Tibial nerve (tissue), 4 donors: ENCODE results near the gene ATP2A2. TPM values are rescaled to one million over a fixed set of nuclear protein-coding genes. Genes with fewer than 3 reads are reported as not detected.
"Not testable (repeated sequence)": the region's sequence is repeated elsewhere in the genome, so short reads cannot be mapped to it uniquely, and the experiment has no call there.

Experiments used
- DNase-seq, 2 donors: peaks; one replicate each; pipeline ENCODE4 v3.0.0-alpha.2; 2019; ENCODE audit warnings: low spot score in 2 of 2
- H3K27ac ChIP-seq, 4 donors: fragments of 200-600 bp; sonication (generic) in 3 of 4; one replicate each; pipeline ENCODE4 v1.5.1; 2017 to 2019; ENCODE audit warnings: mild to moderate bottlenecking in 1 of 4
- H3K27me3 ChIP-seq, 2 donors: fragments of 200-600 bp; sonication (generic) in 1 of 2; one replicate each; pipeline versions ENCODE4 v1.5.1 to v1.6.0; 2017 to 2019
- H3K36me3 ChIP-seq, 3 donors: fragments of 200-600 bp; sonication (generic); one replicate each; pipeline ENCODE4 v1.5.1; 2018 to 2019
- H3K4me1 ChIP-seq, 4 donors: fragments of 200-600 bp; sonication (generic) in 3 of 4; one replicate each; pipeline ENCODE4 v1.5.1; 2017 to 2019
- H3K4me3 ChIP-seq, 4 donors: fragments of 200-600 bp; sonication (generic) in 3 of 4; one replicate each; pipeline ENCODE4 v1.5.1; 2017 to 2019; ENCODE audit warnings: mild to moderate bottlenecking in 1 of 4, moderate library complexity in 1 of 4
- H3K9me3 ChIP-seq, 4 donors: fragments of 200-600 bp; sonication (generic) in 3 of 4; one replicate each; pipeline ENCODE4 v1.5.1; 2017 to 2019
- EP300 ChIP-seq, 2 donors: sonication (generic); formaldehyde crosslinking; IDR thresholded peaks; one replicate each; pipeline ENCODE4 v1.6.1; 2017; ENCODE audit warnings: antibody characterized with exemption in 2 of 2, mild to moderate bottlenecking in 1 of 2
- POLR2A ChIP-seq, 2 donors: fragments of 450-650 bp; IDR thresholded peaks; one replicate each; pipeline ENCODE4 v1.6.1; 2017; ENCODE audit warnings: antibody characterized with exemption in 2 of 2, mild to moderate bottlenecking in 2 of 2, moderate library complexity in 2 of 2
- WGBS, 2 donors: methylation state at CpG; one replicate each; pipeline ENCODE4 v1.1.5; 2018; 5-methylcytosine and 5-hydroxymethylcytosine counted together
- total RNA-seq, 4 donors: library from RNA; depleted of rRNA; stranded (reverse); fragments of >200 nt; gene quantifications; one replicate each; pipeline ENCODE4 v1.1.0, GENCODE V29; 2016
- TF ChIP-seq, protein P1 (sequence below), 5 experiments: fragments of 200-600 bp in 3 of 5; fragments of 450-650 bp in 2 of 5; sonication (generic) in 3 of 5; IDR thresholded peaks; one replicate each; pipeline ENCODE4 v1.5.1; 2016 to 2019; ENCODE audit warnings: antibody characterized with exemption in 5 of 5, mild to moderate bottlenecking in 3 of 5, moderate library complexity in 2 of 5

Gene ATP2A2
- total RNA-seq, 4 donors from 2014 or later, result 77.8 to 106 (median 90.1) TPM

- no peaks in the 10 kb centered on the region for H3K4me1 ChIP-seq
Measured at GRCh38 chr12:110355073-110355472, 74.0 kb downstream of the ATP2A2 start.

GRCh38 chr12:110358384-110359097, 77.5 kb downstream of the ATP2A2 start:
- whole genome bisulfite sequencing, 2 donors, result 85 to 88% methylated on average over 8 of the region's 8 CpGs

More at GRCh38 chr12:110355073-110355472, 74.0 kb downstream of the ATP2A2 start:
- Histone ChIP-seq H3K4me3 (no peak overlapping the region), H3K27me3 (no peaks in the 10 kb centered on the region), H3K36me3 (peaks cover 0 to 17% (median 0%) of the 10 kb centered on the region in 3 donors), H3K27ac (no peak overlapping the region), H3K9me3 (no peaks in the 10 kb centered on the region)
- WGBS, 2 donors, result 19 to 38% methylated on average over 3 of the region's 3 CpGs
- no peak for DNase-seq
- no peak for TF ChIP-seq EP300 (IDR thresholded peaks at IDR 0.05)
- TF ChIP-seq, protein P1, sequence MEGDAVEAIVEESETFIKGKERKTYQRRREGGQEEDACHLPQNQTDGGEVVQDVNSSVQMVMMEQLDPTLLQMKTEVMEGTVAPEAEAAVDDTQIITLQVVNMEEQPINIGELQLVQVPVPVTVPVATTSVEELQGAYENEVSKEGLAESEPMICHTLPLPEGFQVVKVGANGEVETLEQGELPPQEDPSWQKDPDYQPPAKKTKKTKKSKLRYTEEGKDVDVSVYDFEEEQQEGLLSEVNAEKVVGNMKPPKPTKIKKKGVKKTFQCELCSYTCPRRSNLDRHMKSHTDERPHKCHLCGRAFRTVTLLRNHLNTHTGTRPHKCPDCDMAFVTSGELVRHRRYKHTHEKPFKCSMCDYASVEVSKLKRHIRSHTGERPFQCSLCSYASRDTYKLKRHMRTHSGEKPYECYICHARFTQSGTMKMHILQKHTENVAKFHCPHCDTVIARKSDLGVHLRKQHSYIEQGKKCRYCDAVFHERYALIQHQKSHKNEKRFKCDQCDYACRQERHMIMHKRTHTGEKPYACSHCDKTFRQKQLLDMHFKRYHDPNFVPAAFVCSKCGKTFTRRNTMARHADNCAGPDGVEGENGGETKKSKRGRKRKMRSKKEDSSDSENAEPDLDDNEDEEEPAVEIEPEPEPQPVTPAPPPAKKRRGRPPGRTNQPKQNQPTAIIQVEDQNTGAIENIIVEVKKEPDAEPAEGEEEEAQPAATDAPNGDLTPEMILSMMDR (IDR thresholded peaks at IDR 0.05), result peak in 1 of 5 experiments; percentile 28

GRCh38 chr12:110361216-110361615, 80.2 kb downstream of the ATP2A2 start:
- WGBS, 2 donors, result 90 to 100% methylated on average over 1 of the region's 1 CpG

More at GRCh38 chr12:110358384-110359097, 77.5 kb downstream of the ATP2A2 start:
- DNase-seq, H3K4me3 ChIP-seq, H3K36me3 ChIP-seq, H3K27me3 ChIP-seq, H3K4me1 ChIP-seq, H3K9me3 ChIP-seq, H3K27ac ChIP-seq: not testable (repeated sequence)

DNA sequence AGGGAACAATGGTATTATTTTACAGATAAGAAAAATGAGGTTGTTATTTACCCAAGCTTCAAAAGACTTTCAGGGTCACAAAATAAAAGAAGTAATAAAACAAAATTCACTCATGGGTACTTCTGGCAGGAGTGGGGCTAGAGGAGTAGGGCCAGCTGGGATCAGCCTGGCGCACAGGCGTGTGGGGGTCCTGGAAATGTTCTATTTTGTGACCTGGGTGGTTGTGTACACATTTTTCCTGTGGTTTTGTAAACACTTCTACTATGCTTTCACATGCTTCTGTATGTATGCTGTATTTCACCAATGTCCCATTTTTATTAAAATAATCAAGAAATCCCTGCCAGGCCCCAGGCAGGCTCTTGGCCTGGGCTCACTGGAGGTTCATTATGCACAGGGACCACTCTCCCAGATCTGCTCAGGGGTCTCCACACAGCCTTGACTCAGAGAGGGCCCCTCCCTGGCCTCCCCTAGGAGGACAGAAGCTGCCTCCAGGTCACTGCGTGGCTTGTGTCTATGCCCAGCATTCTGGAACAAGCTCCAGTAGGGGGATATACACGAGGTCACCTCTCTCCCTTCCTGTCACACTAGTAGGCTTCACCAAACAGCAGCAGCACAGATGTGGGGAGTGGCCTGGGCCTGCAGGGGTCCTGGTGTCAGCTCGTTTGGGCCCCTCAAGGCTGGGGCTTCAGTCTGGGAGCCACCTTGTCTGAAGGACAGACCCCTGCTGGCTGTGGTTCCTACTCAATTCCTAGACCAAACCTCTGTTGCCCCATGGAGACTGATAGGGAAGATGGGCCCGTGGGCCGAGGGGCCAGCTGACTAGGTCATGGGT, 84.7 kb downstream of the ATP2A2 start:
- TF ChIP-seq EP300 (IDR thresholded peaks at IDR 0.05) (no peak), POLR2A (IDR thresholded peaks at IDR 0.05) (no peak)
- TF ChIP-seq, protein P1 (IDR thresholded peaks at IDR 0.05), result no peak
- no peaks in the 10 kb centered on the region for H3K9me3 ChIP-seq
- H3K4me1 ChIP-seq, result peaks cover 0 to 3% (median 0%) of the 10 kb centered on the region in 4 donors
- H3K27me3 ChIP-seq, result no peaks in the 10 kb centered on the region
- H3K27ac ChIP-seq, result no peak overlapping the region
- H3K36me3 ChIP-seq, result peaks cover 0 to 10% (median 0%) of the 10 kb centered on the region in 3 donors
- DNase-seq, result no peak
- WGBS, 2 donors, result 67 to 75% methylated on average over 7 of the region's 7 CpGs
- H3K4me3 ChIP-seq, result no peak overlapping the region

More at GRCh38 chr12:110361216-110361615, 80.2 kb downstream of the ATP2A2 start:
- Histone ChIP-seq H3K36me3 (no peaks in the 10 kb centered on the region), H3K9me3 (no peaks in the 10 kb centered on the region), H3K27ac (no peak overlapping the region), H3K4me3 (no peak overlapping the region), H3K27me3 (no peaks in the 10 kb centered on the region), H3K4me1 (no peaks in the 10 kb centered on the region)
- TF ChIP-seq, protein P1 (IDR thresholded peaks at IDR 0.05), result no peak
- TF ChIP-seq POLR2A (IDR thresholded peaks at IDR 0.05), result no peak
- TF ChIP-seq EP300 (IDR thresholded peaks at IDR 0.05), result no peak
- no peak for DNase-seq

- WGBS, 2 donors, result 67% methylated on average over 13 of the region's 13 CpGs
- Histone ChIP-seq H3K9me3 (no peaks in the 10 kb centered on the region), H3K27ac (peak overlapping the region in 1 of 4 donors; percentile 17), H3K36me3 (peaks cover 0 to 18% (median 0%) of the 10 kb centered on the region in 3 donors), H3K4me3 (no peak overlapping the region), H3K27me3 (no peaks in the 10 kb centered on the region), H3K4me1 (peaks cover 0 to 8% (median 3%) of the 10 kb centered on the region in 4 donors)
- TF ChIP-seq EP300 (IDR thresholded peaks at IDR 0.05), result no peak
- TF ChIP-seq, protein P1 (IDR thresholded peaks at IDR 0.05), result no peak
- TF ChIP-seq POLR2A (IDR thresholded peaks at IDR 0.05), result no peak
- no peak for DNase-seq
Measured at GRCh38 chr12:110366321-110367142, 85.5 kb downstream of the ATP2A2 start.
